Measurements from ENCODE around the gene SNX14.

SNX14 gene

DNA sequence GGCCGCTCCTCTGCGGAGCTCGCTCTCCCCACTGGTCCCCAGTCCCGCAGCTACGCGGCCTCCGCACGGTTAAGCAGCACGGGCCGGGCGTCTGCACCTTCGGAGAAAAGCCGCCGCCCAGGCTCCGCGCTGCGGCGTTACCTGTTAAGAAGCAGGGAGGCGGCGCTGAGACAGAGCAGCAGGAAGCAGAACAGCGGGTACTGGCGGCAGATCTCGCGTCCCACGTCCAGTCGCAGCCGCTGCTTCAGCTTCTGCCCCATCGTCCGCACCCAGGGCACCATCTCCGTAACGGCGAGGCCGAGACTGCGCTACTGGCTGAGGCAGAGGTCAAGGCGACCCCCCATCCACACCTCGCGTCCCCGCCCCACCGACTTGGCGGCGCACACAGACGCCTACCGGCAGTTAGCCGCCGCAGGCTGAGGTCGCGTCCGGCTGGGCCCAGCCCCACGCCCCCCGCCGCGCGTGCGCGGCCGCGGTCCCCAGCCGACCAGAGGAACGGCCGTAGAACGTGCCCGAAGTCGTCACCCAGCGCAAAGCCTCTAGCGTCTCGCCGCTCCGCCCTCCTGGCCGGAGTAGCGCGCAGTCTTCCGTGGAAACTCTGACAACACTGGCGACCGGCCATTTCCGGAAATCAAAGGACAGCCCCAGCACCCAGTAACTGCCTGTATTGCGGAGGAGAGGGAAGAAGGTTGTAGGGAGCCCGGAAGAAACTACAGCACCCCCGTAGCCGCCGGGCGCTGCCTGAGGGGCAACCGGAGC lies at the start of gene SNX14:
Gene SNX14, minus strand, starts transcription at position 421 of the 759 bp plus-strand sequence. Its CDS starts 140 bp downstream, at position 281.
- DNase-seq (ENCODE audit: low spot score) = peak; percentile 97

DNA sequence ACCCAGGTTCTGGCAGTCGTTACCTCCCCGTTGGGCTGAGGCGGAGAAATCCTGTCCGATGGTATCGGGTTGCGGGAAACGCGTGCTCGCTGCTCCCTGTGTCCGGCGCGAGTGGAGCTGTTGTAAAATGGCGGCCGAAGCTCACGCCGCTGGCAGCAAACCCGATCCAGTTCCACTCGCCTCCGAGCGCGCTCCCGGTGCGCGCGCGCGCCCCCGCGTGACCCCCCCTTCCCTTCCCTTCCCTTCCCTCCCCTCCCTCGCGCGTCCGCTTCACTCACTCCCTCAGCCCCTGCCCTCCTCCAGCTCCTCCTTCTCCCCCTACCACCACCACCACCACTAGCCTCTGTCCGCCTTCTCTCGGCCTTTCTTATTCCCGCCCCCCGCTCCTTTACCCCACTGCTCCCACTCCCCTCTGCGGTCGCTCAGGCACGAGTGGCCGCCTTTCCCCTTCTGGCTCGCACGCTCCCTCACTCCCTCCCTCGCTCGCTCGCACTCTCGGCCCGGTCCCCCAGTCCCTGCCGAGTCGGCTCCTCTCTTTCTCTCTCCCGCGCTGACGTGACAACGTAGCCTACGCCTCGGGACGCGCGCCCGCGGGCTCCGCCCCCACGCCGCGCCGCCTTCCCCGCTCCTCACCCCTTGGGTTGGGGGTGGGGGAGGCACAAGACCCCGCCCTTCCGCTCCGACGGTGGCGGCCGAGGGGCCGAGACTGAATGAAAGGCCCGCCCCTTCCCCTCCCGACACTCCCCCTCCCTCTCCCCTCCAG lies 49.3 kb upstream of the SNX14 start, which contains the start of gene SYNCRIP:
Gene SYNCRIP, minus strand, starts transcription at position 113 of the 763 bp plus-strand sequence. CDS start 1,447 bp downstream, outside the sequence.
- peak; percentile 99 for DNase-seq (ENCODE audit: low spot score)

DNA sequence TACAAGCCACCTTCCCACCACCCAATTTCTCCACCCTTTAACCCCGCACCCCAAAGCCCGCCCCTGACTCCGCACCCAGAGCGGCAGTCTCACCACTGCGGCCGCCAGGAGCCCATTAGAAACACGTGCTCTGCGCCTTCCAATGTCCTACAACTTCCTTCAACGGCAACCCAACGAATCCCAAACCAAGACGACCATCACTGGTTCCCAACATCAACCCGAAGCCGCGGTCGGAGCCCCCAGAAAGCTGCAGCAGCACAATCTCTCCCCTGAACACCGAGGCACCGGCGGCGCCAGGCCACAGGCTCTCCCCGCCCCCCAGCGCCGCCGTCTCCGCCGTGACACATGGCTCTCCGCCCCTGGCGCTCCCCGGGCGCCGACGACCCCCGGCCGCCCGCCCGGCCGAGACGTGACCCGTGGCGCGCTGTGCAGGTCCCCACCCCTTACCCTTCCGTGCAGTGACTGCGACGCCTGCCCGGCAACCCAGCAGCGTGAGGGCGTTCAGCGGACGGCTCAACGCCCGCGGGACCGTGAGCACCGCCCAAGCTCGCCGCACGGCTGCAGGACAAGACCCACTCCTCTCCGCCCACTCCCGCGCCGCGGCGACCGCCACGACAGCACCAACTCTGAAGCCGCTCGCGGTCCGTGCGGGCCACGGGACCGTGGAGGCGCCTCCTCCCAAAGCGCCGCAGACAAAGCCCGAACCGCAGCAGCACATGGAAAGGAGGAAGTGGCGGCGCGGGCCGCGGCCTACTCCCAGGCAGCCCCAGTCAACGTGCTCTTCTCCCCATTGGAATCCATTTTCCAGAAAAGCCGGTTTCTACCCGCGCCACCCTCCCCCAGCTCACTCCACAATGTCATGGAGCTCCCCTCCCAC lies 48.5 kb upstream of the SNX14 start:
- peak; percentile 49 for DNase-seq (ENCODE audit: low spot score)

DNA sequence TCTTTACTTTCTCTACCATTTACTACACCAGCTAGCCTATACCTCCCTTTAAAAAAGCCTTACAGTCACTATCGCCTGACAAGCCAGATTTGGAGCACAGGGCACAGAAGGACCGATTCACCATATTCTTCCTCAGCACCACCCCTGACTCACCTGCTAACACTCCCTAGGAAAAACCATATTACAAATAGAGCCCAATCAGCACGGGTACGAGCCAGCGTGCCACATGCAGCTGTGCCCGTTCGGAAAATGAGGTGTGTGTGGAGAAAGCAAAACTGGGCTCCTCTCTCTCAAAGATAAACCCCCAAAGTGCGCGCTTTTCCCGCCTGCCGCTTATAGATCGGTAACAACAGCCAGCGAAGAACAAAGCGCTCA lies 47.9 kb upstream of the SNX14 start:
- peak; percentile 51 for DNase-seq (ENCODE audit: low spot score)

DNA sequence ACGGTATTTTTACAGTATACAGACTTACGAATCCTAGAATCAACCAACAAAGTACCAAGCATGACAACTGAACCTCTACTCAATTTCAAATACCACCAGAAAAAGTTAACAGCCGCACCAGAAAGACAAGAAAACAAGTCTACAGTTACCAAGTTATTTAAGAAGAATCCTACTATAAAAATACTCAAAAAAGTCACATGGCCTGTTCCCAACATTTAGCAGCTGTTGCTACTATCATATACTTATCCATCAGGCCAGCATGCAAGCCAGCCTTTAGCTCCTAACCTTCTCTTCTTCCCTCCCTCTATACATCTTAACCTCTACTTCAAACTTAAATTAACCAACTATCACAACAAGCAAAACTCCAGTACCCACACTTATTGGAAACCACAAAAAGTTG lies 47.2 kb upstream of the SNX14 start:
- DNase-seq (ENCODE audit: low spot score) = no peak

DNA sequence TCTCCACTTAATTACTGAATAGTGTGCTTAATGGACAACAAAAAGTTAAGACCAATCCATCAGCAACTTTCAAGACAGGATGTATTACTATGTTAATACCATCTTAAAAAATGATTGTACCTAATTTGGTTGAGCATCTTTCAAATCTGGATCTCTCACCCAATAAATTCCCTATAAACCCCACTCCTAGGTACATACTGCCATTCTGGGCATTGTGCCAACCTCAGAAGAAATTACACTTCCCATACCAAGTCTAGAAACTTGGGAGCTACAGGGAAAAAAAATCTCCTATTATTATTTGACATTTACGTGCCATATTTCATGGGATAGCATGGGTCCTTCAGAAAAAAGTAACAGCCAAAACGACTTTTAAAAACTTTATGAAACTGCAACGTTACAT lies 43.9 kb upstream of the SNX14 start:
- DNase-seq (ENCODE audit: low spot score) = no peak

GRCh38 chr6:85632164-85632942 lies 38.7 kb upstream of the SNX14 start:
- no peak for DNase-seq (ENCODE audit: low spot score)

DNA sequence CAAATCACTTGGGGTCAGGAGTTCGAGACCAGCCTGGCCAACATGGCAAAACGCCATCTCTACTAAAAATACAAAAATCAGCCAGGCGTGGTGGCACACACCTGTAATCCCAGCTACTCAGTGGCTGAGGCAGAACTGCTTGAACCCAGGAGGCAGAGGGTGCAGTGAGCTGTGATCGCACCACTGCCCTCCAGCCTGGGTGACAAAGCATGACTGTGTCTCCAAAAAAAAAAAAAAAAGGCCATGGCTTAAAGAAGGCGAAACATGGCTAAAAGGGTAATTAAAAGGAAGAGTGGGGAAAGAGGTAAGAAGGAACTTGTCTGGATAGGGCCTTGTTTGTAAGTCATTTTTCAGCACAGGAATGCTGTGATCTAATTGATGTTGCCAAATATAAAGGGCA lies 37.5 kb upstream of the SNX14 start:
- DNase-seq (ENCODE audit: low spot score) = peak; percentile 86

- DNase-seq (ENCODE audit: low spot score) = peak; percentile 64
These were observed 34.7 kb upstream of the SNX14 start for GRCh38 chr6:85628353-85628752.

GRCh38 chr6:85620308-85620707 lies 26.6 kb upstream of the SNX14 start:
- DNase-seq (ENCODE audit: low spot score) = no peak

DNA sequence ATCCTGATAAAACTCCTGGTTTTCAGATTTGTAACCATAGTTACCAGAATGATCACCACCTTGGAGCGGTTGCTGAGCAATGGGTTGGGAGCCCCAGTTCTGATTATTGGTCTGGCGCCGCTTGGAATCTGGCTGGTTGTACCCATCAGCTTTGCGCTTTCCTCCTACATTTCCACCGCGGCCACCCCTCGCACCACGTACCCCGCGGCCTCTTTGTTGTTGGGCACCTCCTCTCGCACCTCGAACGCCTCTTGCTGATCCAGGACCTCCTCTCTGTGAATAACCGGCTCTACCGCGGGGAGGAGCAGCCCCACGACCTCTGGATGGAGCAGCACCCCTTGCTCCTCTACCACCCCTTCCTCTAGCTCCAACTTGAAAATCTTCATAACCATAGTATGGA lies 21.1 kb upstream of the SNX14 start:
- DNase-seq (ENCODE audit: low spot score) = no peak

DNA sequence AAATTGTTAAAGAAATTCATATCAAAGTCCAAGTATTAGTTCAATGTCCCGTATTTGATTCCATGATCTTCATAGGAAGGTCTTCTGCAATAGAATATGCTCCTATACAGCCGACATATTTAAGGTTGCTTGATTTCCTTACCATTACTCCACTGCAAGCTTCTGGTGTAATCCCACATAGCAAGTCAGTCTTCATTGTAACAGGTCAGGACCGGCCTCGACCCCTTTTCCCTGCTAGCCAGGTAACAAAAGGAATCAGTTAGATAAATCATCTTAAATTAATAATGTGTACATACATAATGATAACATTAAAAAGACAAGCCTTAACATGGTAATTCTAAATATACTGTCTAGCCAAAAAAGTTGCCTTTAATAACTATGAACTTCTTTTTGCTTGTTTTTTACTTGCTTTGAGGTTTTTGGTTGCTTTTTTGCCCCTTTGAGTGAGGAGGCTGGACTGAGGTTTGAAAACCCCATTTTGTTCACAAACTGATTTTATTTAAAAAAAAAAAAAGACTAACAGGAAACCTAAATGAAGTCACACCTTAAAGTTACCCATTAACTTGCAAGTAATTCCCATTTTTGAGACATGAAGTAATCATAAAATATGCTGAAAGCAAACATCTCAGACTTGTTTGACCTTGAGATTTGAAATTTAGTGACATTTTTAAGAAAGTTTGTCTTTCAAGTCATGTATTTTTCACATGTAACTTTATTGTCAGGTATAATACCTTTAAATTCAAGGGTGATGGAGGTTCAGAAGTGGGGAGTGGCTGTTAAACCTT lies 19.2 kb upstream of the SNX14 start:
- peak; percentile 76 for DNase-seq (ENCODE audit: low spot score)

DNA sequence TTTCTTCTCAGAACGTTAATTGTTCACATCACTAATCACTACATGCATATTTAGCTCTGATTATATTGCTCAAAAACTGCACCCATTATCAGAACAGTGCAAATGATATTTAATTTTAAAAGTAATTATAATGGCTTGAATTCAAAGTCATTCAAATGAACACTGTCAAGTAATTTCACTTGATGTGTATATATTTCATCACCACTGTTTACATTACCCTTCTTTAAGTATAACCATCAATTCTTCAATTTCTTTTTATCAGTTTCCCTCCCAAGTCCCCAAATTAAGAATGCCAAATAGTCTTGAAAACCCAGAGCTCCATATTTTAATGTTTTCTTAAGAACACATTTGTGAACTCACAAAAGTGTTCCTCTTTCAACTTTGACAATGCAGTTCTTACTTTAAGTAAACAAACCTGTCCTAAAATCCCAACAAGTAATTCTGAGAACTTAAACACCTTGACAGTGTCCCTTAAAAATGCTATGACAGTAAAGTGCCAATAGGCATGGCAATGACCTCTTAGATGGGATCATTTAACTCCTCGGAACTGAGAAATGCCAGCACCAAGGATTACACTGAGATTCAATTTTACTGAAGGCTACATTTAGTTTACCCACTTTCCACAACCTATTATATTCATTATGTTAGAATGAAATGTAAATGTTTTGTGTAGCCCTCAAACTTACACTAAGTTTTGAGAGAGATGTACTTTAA lies 16.7 kb upstream of the SNX14 start:
- DNase-seq (ENCODE audit: low spot score) = no peak

DNA sequence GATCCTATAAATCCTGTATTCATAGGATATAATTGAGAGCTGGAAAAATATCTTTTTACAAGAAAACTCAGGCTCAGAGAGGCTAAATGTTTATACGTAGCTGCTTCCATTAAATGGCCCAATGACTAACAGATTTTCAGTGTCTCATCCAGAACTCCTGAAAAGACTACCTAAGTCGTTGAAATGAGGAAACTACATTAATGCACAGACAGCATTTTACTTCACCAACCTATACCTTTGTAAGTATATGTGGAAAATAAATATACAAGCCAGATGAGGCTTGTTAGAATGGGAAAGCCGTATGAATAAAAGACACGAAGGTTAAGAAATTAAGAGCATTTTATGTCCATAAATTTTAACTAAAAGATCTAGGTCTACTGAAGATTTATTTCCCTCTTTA lies 8.4 kb upstream of the SNX14 start:
- DNase-seq (ENCODE audit: low spot score) = no peak

DNA sequence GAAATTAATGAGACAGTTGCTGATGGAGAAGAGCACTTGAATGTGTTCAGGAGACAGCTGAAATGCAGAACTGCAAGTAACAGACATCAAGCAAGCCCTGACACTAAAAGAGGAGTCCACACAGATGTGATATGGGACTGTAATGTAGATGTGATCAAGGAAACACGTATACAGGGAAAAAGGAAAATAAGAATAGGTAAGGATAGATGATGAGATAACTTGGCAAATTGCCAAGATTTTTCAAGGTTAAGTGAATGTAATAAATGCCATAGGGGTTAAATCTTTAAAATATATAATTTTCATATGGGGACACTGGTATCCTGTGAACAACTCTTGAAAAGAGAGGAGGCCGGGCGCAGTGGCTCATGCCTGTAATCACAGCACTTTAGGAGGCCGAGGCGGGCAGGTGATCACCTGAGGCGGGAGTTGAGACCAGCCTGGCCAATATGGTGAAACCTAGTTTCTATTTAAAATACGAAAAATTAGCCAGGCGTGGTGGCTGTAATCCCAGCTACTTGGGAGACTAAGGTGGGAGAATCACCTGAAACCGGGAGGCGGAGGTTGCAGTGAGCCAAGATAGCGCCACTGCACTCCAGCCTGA lies 7.2 kb upstream of the SNX14 start:
- DNase-seq (ENCODE audit: low spot score) = no peak

GRCh38 chr6:85594197-85594930 lies 706 bp upstream of the SNX14 start:
- DNase-seq (ENCODE audit: low spot score) = no peak

DNA sequence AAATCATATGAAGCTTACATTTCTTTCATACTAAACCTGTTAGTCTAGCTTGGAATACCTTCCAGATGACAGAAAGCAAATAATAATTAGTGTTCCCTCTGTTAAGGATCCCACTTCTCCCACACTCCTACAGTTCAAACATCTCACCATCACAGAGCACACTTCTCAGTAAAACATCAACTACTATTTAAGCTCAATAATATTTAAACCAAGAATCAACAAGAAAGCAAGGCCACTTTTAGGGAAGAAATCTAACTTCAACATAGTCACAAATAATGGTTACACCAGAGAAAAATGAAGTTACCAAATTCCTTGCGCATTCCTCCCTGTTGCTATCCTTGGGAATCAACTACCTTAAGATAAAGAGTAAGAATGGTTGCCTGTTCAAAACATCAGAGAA lies 1.6 kb downstream of the SNX14 start:
- DNase-seq (ENCODE audit: low spot score) = no peak

- DNase-seq (ENCODE audit: low spot score) = no peak
These were observed 2.5 kb downstream of the SNX14 start for GRCh38 chr6:85591207-85591606.

DNA sequence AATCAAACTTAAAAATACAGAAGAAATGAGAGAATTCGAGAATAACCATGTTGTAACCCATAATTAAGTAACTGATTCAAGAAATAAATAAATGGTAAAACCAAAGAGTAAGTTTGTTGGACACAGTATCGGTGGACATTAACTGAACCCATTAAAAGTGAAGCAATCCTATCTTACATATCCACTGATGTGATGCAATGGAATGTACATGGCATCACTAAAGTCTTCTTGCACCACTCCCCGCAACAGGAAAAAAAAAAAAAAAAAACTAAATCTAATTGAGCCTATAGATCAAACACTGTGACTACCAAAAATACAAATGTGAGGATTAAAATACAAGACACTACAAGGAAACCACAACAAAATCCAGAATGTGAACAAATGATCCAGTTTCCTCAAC lies 7.9 kb downstream of the SNX14 start:
- DNase-seq (ENCODE audit: low spot score) = no peak

All from kidney tubule cell (primary cell).